Panc1 (cell line): ENCODE data around the gene ZHX3. TPM values are rescaled to one million over a fixed set of nuclear protein-coding genes. Genes with fewer than 3 reads are reported as not detected.
A peak's percentile ranks its signal among the peaks of the same experiment; 100 is the strongest.

Experiments used
- ATAC-seq: fragments of 200-7000 bp; cut with Tn5 transposase; 2 replicates; pipeline ENCODE4 v1.9.1; 2020; ENCODE audit warnings: mild to moderate bottlenecking, moderate library complexity
- BruUV-seq: library from RNA; stranded (reverse); fragments of 400-500 nt; replicated peaks from 2 replicates; lab custom pipeline; 2021; lab: Mats Ljungman, UMichigan
- CTCF ChIA-PET: fragments of 300-600 bp; sonication (Branson Sonifier 250); formaldehyde crosslinking; loops from one replicate; lab custom pipeline; 2022; ENCODE audit warnings: antibody characterized with exemption; lab: Charles Lee
- POLR2A ChIA-PET: fragments of 300-600 bp; sonication (Branson Sonifier 250); formaldehyde crosslinking; loops from one replicate; lab custom pipeline; 2022; ENCODE audit warnings: antibody characterized with exemption; lab: Charles Lee
- DNase-seq: peaks from one replicate; pipeline ENCODE4 v3.0.0-alpha.2; 2010; ENCODE audit warnings: low read depth, low spot score
- H3K27ac ChIP-seq: 2 replicates; pipeline ENCODE4 v1.5.1; 2011; ENCODE audit warnings: mild to moderate bottlenecking, low read length, inconsistent platforms
- H3K27me3 ChIP-seq: fragments of 200-500 bp; sonication (Bioruptor generic); 2 replicates; pipeline ENCODE4 v1.6.0; 2014; ENCODE audit warnings: low read length, inconsistent platforms; ENCODE audit not compliant: control insufficient read depth, insufficient read depth
- H3K36me3 ChIP-seq: fragments of 200-500 bp; sonication (Bioruptor generic); 2 replicates; pipeline ENCODE4 v1.5.1; 2014; ENCODE audit warnings: inconsistent platforms, mild to moderate bottlenecking, low read length, moderate library complexity; ENCODE audit not compliant: control insufficient read depth, insufficient read depth
- H3K4me1 ChIP-seq: 2 replicates; pipeline ENCODE4 v1.5.1; 2011; ENCODE audit warnings: inconsistent platforms, mild to moderate bottlenecking, low read length, moderate library complexity; ENCODE audit not compliant: control insufficient read depth, insufficient read depth
- H3K4me3 ChIP-seq, 2 experiments: 2 replicates each; pipeline ENCODE4 v1.5.1; 2011 to 2012; ENCODE audit warnings: low read depth in 2 of 2, low read length in 2 of 2, mild to moderate bottlenecking in 2 of 2, inconsistent platforms in 1 of 2, moderate library complexity in 1 of 2
- H3K9me3 ChIP-seq: fragments of 200-500 bp; sonication (Bioruptor generic); 2 replicates; pipeline ENCODE4 v1.5.1; 2014; ENCODE audit warnings: low read depth, mild to moderate bottlenecking, inconsistent platforms, low read length, moderate library complexity; ENCODE audit not compliant: control insufficient read depth, insufficient read depth
- POLR2AphosphoS5 ChIP-seq: IDR thresholded peaks from 2 replicates; pipeline ENCODE4 v1.6.1; 2012; ENCODE audit warnings: mild to moderate bottlenecking, low read depth, low read length, moderate library complexity
- SIN3A ChIP-seq: IDR thresholded peaks from 2 replicates; pipeline ENCODE4 v1.6.1; 2012; ENCODE audit warnings: low read depth, mild to moderate bottlenecking, low read length, moderate library complexity, borderline replicate concordance; ENCODE audit not compliant: insufficient read depth
- TCF7L2 ChIP-seq: IDR thresholded peaks from 2 replicates; pipeline ENCODE4 v1.6.1; 2011; ENCODE audit warnings: mild to moderate bottlenecking, low read depth, low read length, inconsistent platforms
- in situ Hi-C: cut with HindIII; loops from 2 replicates; pipeline ENCODE4 v1.10.0; 2016; ENCODE audit warnings: low sequenced_read_pairs, low pct_unique_long_range_greater_than_20kb
- intact Hi-C: fragments of 100-400 bp; cut with micrococcal nuclease; formaldehyde crosslinking; loops from one replicate; pipeline ENCODE4 v1.10.0; 2022; ENCODE audit not compliant: unreplicated experiment
- total RNA-seq: library from RNA; stranded (reverse); gene quantifications from one replicate; pipeline ENCODE4 v1.2.1, GENCODE V29; 2021; ENCODE audit not compliant: unreplicated experiment
- TF ChIP-seq, protein P1 (sequence below): fragments of 450-650 bp; IDR thresholded peaks from 2 replicates; pipeline ENCODE4 v1.5.1; 2017; ENCODE audit warnings: mild to moderate bottlenecking
- TF ChIP-seq, protein P2 (sequence below), 2 experiments: IDR thresholded peaks; 2 replicates each; pipeline ENCODE4 v1.6.1; 2011 to 2012; ENCODE audit warnings: low read depth in 2 of 2, control low read depth in 1 of 2, low read length in 1 of 2, mild to moderate bottlenecking in 1 of 2, moderate library complexity in 1 of 2; ENCODE audit not compliant: insufficient read depth in 1 of 2

Gene ZHX3
- total RNA-seq, 1 experiment from 2014 or later = 19.8 TPM

DNA sequence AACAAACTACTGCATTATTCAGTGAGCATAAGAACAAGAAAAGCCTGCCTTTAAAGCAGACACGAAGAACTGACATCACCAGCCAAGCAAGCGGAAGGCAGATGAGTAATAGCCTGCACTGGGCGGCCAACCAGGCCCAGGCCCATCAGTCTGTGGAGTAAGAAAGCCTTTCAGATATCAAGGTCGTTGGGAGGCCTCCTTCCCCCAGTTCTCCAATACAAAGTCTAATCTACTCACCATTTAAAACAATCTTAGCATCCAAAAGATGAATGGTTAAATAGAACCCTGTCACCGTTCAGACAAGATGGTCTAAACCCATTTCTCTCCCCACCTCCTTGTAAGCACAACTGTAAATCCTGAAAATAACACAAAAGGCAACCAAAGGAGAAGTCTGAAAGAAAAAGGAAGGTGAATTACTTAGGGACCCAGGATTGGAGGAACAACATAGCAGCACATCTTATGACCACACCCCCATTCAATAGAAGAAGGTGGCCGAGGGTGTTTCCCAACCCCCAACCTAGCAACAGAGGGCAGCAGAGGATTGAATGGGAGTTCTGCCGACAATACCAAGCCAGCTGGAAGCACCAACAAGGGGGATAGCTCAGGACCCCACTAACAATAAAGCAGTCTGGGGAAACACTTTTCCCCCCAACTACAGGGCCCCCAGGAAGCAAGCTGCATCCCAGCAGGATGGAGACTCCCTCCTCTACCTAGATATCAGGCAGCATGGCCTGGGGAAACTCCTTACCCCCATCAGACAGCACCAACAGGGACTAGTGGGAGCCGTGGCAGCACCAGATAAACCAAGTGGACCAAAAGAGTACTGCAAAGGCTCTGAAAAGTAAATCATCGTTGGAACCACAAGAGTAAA, 67.9 kb downstream of the ZHX3 start:
- Histone ChIP-seq H3K4me3 (no peak overlapping the region), H3K27ac (no peak overlapping the region), H3K9me3 (no peaks in the 10 kb centered on the region), H3K36me3 (no peaks in the 10 kb centered on the region), H3K27me3 (no peaks in the 10 kb centered on the region), H3K4me1 (no peaks in the 10 kb centered on the region)
- DNase-seq = no peak
- ATAC-seq = no peak; the same call in 1 of the 2 replicates
- ChIA-PET CTCF (no interaction called here), POLR2A (no interaction called here)
- TF ChIP-seq SIN3A = no peak
- TF ChIP-seq, protein P1, sequence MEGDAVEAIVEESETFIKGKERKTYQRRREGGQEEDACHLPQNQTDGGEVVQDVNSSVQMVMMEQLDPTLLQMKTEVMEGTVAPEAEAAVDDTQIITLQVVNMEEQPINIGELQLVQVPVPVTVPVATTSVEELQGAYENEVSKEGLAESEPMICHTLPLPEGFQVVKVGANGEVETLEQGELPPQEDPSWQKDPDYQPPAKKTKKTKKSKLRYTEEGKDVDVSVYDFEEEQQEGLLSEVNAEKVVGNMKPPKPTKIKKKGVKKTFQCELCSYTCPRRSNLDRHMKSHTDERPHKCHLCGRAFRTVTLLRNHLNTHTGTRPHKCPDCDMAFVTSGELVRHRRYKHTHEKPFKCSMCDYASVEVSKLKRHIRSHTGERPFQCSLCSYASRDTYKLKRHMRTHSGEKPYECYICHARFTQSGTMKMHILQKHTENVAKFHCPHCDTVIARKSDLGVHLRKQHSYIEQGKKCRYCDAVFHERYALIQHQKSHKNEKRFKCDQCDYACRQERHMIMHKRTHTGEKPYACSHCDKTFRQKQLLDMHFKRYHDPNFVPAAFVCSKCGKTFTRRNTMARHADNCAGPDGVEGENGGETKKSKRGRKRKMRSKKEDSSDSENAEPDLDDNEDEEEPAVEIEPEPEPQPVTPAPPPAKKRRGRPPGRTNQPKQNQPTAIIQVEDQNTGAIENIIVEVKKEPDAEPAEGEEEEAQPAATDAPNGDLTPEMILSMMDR = peak; percentile 34
- BruUV-seq = no TSS peak
- intact Hi-C loops (no loop called here), in situ Hi-C loops (no loop called here)

DNA sequence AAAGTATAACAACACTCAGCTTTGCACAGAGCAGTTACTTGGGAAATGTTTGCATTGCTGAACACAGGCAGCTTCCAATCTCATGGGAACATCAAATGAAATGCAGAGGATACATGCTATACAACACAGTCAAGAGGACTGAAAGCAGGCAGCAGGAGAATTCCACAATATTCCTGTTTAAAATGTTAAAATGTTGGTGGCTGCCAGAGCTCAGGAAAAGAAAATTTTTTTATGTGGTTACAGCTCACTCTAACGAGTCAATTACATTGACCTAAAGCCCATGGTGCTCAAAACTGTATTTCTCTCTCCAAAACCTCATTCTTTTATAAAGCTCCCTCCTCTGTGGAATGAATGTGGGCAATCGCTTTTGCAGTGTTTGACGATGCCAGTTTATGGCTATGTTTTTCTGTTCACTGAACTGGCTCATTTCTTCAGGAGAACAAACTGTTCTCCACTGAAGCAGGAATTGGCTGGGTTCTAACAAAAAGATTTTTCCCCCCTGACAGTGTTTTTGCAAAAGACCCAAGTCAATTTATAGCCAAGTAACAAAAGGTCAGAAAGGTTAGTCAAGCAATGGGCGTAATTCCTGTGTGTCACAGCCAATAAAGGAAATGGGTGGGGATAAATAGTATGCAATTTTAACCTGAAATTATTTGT, 69.0 kb downstream of the ZHX3 start:
- Histone ChIP-seq H3K27ac (no peak overlapping the region), H3K9me3 (no peaks in the 10 kb centered on the region)
- BruUV-seq = no TSS peak

More for the DNA sequence above, 69.0 kb downstream of the ZHX3 start:
- H3K27me3 ChIP-seq = no peaks in the 10 kb centered on the region
- H3K4me1 ChIP-seq = no peaks in the 10 kb centered on the region
- DNase-seq (no peak), ATAC-seq (no peak)
- TF ChIP-seq TCF7L2 (no peak), SIN3A (no peak), POLR2AphosphoS5 (no peak)
- TF ChIP-seq, protein P2, sequence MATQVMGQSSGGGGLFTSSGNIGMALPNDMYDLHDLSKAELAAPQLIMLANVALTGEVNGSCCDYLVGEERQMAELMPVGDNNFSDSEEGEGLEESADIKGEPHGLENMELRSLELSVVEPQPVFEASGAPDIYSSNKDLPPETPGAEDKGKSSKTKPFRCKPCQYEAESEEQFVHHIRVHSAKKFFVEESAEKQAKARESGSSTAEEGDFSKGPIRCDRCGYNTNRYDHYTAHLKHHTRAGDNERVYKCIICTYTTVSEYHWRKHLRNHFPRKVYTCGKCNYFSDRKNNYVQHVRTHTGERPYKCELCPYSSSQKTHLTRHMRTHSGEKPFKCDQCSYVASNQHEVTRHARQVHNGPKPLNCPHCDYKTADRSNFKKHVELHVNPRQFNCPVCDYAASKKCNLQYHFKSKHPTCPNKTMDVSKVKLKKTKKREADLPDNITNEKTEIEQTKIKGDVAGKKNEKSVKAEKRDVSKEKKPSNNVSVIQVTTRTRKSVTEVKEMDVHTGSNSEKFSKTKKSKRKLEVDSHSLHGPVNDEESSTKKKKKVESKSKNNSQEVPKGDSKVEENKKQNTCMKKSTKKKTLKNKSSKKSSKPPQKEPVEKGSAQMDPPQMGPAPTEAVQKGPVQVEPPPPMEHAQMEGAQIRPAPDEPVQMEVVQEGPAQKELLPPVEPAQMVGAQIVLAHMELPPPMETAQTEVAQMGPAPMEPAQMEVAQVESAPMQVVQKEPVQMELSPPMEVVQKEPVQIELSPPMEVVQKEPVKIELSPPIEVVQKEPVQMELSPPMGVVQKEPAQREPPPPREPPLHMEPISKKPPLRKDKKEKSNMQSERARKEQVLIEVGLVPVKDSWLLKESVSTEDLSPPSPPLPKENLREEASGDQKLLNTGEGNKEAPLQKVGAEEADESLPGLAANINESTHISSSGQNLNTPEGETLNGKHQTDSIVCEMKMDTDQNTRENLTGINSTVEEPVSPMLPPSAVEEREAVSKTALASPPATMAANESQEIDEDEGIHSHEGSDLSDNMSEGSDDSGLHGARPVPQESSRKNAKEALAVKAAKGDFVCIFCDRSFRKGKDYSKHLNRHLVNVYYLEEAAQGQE (IDR thresholded peaks at IDR 0.05; ENCODE audit: insufficient read depth in 1 of 2, low read depth in 2 of 2, low read length in 1 of 2) = no peak
- TF ChIP-seq, protein P1 = no peak
- intact Hi-C loops (no loop called here), in situ Hi-C loops (no loop called here)
- POLR2A ChIA-PET = no interaction called here
- CTCF ChIA-PET = no interaction called here
- no peaks in the 10 kb centered on the region for H3K36me3 ChIP-seq
- H3K4me3 ChIP-seq = no peak overlapping the region
